ENCODE measurements around the gene TMPO.
A peak's percentile ranks its signal among the peaks of the same experiment; 100 is the strongest.
"Not testable (repeated sequence)": the region's sequence is repeated elsewhere in the genome, so short reads cannot be mapped to it uniquely, and the experiment has no call there.

The TMPO gene

GRCh38 chr12:98515287-98516110 is at the start of gene TMPO:
Gene TMPO, plus strand, starts transcription at chr12:98515590. Its CDS starts 278 bp downstream, at chr12:98515868.
- peak; percentile 95 for DNase-seq

DNA sequence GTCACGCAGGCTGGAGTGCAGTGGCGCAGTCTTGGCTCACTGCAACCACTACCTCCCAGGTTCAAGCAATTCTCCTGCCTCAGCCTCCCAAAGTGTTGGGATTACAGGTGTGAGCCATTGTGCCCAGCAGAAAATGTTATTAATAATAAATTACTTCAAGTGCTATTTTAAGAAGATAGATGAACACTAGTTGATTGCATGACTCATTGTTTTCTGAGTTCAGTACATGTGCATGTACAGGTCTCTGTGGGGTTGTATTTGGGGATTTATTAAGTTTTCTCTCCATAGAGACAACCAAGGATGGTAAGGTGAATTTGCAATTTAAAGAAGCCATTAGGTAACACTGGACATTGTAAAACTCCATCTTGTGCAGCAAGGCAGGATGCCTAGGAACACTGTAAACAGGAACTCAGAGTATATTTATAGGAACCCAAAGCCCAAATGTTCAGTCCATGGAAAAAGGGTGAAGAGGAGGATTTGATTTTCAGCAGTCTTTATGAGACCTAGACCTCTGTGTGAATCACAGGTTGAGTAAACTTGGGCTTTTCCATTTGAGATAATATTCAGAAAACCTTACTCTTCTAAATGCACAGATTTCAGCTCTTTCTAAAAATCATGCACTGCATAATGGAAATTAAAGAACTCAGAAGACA is 49.3 kb upstream of the TMPO start:
- DNase-seq, result no peak

DNA sequence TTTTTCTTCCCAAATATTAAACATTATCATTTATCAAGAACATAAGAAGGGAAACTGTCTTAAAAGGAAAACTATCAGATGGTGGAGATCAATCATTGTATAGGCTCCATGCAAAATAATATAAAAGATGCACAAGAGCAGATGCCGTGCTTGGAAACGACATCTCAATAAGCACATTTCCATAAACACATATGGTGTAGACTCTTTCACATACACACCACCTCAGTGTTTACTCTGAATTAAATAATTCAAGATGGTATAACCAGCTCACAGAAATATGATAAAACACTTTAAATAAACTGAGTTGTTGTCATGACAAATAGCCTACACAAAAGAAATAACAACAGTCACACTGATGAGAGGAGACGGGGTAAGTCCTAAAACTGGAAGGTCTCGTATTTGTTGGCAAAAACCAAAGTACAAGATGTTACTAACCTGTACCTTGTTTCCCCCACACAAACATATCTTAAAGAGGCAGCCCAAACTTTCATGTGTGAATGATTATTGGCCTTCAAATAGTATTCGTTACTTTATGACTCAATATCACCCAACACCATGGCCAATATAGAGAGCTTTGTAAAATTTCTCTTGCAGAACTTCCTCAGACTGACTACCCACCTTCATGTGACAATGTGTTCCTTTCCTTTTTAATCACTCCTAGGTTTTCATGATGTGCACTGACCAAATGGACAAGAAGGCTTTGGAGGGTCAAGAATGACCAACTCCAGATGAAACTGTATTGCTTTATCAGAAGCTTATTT is 48.6 kb upstream of the TMPO start:
- DNase-seq, result no peak

- no peak for DNase-seq
Measured at GRCh38 chr12:98469109-98469508, 46.3 kb upstream of the TMPO start.

GRCh38 chr12:98470469-98471082 is 44.8 kb upstream of the TMPO start:
- DNase-seq, result no peak

GRCh38 chr12:98471085-98471484 is 44.3 kb upstream of the TMPO start:
- DNase-seq, result no peak

DNA sequence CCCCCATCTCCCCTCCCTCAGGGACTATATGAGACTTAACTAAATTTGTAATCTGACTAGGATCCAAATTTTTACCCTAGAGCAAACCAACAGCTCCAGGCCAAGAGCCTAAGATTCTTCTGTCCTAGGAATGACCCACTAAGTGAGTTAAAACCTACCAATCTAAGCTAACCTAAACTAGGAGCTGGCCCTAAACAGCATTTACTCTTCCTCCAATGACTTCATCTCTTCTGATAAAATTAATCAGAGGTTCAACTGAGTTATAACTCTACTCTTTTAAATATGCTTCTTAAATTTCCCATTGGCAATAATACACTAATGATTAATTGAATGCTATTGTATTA is 39.9 kb upstream of the TMPO start:
- no peak for DNase-seq

DNA sequence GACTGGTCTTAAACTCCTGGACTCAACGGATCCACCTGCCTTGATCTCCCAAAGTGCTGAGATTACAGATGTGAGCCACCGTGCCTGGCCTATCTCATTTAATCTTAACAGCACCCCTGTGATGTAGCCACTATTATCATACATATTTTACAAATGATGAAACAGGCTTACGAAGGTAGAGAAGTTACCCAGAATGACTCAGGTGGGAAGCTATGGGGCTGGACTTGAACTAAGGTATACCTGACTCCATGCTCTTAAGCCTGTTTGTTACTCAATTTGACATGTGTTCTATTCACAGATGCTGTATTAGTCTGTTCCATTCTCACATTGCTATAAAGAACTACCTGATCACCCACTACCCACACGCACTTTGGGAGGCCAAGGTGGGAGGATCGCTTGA is 36.8 kb upstream of the TMPO start:
- no peak for DNase-seq

DNA sequence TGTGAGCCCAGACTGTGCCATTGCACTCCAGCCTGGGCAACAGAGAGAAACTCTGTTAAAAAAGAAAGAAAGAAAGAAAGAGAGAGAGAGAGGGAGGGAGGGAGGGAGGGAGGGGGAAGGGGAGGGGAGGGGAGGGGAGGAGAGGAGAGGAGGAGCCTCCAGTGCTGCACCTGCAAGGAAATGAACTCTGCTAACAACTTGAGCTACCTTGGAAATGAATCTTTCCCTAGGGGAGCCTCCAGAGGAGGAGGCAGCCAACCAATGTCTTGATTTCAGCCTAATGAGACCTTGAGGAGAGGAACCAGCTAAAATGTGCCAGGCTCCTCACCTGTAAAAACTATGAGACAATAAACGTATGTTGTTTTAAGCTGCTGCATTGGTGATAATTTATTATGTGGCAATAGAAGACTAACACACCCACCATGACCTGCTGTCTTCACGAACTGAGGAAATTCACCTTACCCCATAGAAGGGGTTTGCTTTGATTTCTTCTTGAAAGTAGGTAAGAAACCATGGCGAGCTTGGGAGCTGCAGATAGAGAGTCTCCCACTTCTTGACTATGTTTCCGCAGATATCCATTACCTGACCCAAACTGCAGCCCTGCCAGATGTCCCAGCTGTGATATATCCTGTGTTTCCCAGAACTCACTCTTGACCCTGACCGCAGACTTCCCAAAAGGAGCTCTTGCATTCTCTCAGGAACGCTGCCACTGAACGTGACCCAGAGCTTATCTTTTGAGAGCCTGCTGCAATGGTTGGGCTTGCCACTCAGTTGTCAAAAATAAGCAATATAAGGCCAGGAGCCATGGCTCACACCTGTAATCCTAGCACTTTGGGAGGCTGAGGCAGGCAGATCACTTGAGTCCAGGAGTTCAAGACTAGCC is 31.5 kb upstream of the TMPO start:
- DNase-seq, result no peak

DNA sequence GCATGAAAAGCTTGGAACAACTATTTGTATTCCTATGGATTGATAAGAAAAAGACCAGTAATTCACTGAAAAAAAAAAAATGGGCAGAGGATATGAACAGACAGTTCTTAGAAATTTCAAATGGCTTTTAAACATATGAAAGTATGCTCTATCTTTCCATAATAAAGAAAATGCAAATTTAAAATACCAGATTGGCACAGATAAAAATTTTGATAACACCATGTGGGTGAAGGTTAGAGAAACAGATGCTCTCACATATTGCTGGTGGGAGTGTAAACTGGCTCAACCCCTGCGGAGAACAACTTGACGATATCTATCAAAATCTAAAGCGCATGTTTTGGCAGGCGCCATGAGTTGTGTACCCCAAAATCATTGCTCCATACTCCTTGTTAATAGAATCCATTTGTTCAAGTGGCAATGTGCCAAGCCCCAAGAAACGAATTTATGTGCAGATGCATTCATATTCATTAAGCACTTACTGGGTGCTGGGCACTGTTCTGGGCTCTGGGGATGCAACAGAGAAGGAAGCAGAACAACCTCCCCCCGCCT is 29.5 kb upstream of the TMPO start:
- no peak for DNase-seq

DNA sequence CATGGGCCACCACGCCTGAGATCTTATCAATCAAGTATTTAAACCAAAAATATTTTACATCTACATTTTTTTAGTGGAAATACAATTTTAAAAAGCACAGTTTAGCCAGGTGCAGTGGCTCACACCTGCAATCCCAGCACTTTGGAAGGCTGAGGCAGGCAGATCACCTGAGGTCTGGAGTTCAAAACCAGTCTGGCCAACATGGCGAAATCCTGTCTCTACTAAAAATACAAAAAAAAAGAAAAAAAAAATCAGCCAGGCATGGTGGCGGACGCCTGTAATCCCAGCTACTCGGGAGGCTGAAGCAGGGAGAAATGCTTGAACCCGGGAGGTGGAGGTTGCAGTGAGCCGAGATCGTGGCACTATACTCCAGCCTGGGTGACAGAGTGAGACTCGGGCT is 27.0 kb upstream of the TMPO start:
- DNase-seq, result not testable (repeated sequence)

- DNase-seq, result no peak
Measured at GRCh38 chr12:98489176-98489575, 26.2 kb upstream of the TMPO start.

DNA sequence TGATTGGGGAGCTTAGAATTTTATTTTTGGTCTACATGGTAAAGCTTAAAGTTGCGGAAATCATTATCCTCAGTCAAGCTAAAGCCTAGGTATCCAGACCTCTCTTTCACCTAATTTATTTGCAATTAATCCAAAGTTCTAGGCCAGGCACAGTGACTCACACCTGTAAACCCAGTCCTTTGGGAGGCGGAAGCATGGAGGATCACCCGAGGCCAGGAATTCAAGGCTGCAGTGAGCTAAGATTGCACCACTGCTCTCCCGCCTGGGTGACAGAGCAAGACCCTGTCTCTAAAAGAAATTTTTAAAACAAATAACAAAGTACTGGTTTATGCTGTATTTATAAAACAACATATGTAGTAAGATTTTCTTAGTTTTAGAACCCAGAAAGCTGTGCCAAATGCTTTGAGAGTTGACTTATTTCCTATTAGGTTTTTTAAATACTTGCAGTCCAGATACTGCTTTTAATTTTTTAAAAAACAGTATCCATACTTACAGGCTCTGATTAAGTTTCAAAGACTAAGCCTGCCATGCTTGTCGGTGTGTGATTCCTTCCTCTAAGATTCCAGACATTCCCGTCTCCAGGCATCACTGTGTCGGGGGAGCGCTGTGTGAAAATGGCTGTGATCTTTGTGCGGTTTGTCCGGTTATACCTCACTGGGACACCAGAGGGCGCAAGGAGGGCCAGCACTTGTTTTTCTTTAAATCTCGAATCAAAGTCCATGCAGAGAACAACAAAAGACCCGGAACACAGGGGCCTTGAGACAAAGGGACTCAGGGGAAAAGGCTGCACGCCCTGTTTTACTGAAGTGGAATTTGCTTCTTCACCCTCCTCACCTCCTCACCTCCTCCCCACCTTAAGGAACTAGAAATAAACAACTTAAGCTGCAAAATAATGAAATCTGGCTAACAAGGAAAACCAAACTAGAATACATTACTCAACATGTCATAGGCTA is 24.6 kb upstream of the TMPO start:
- DNase-seq, result peak; percentile 79

DNA sequence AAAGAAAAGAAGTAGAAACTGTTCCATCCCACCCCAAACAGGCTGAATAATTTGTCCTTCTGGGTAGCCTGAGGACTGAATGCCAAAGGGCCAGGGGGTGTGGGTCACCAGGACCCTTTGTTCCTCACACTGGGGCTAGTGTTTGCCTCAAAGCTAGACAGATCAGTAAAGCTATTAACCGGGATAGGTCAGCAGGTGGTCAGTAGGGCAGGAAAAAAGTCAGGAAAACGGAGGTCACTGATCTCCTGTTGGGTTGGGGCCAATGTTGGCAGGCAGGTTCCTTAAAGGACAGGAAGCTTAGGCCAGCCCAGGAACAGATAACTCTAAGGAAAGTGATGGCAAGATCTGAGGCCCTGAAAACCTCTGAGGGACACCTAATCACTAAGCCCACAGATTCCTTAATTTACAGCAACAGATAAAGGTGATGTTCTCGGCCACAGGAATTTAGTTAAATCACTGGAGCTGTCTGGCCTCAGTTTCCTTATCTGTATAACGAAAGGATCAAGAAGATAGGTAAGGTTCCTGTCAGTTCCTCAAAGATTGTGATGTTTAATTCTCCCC is 22.7 kb upstream of the TMPO start:
- DNase-seq, result no peak

DNA sequence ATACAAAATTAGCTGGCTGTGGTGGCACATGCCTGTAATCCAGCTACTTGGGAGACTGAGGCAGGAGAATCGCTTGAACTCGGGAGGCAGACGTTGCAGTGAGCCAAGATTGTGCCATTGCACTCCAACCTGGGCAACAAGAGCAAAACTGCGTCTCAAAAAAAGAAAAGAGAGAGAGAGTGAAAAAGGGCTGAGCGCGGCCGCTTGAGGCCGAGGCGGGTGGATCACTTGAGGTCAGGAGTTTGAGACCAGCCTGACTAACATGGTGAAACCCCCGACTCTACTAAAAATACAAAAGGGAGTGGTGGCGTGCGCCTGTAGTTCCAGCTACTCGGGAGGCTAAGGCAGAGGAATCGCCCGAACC is 14.1 kb upstream of the TMPO start:
- not testable (repeated sequence) for DNase-seq

DNA sequence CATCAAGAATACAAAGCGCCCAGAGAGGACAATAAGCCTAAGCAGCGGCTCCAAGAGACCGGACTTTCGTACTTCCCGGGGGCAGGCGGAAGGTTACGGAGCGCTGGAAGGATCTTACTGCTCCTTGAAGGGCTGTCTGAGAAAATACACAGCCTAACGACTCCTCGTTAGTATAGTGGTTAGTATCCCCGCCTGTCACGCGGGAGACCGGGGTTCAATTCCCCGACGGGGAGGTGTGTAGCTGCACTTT is 12.1 kb upstream of the TMPO start:
- DNase-seq, result peak; percentile 89

GRCh38 chr12:98503592-98504367 is 11.6 kb upstream of the TMPO start:
- DNase-seq, result peak; percentile 92

- DNase-seq, result no peak
Measured at GRCh38 chr12:98504368-98504617, 11.1 kb upstream of the TMPO start.

DNA sequence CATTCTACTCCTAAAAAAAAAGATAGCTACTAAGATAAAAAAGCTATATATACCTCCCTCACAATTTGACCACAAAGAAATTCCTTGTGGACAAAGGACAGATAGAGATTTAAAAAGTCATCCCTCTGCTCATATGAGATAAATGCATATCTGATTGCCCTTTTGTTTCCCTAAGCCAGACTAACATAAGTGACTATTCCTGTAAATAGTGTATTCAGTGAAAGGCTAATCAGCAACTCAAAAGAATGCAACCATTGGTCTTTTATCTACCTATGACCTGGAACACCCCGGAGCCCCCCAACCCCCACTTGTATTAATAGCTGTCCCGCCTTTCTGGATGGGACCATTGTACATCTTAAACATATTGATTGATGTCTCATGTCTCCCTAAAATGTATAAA is 6.3 kb upstream of the TMPO start:
- no peak for DNase-seq

DNA sequence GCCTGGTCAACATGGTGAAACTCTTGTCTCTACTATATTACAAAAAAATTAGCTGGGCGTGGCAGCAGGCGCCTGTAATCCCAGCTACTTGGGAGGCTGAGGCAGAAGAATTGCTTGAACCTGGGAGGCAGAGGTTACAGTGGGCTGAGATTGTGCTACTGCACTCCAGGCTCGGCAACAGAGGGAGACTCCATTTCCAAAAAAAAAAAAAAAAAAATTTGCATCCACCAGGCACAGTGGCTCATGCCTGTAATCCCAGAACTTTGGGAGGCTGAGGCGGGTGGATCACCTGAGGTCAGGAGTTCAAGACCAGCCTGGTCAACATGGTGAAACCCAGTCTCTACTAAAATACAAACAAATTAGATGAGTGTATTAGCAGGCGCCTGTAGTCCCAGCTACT is 3.6 kb upstream of the TMPO start:
- DNase-seq, result not testable (repeated sequence)

All from activated T-cell treated with anti-CD3 and anti-CD28 coated beads for 4 hours (primary cell).